ENCODE results near the gene PBX1. TPM values are rescaled to one million over a fixed set of nuclear protein-coding genes. Genes with fewer than 3 reads are reported as not detected.

Gene PBX1
- total and polyA plus RNA-seq, 4 donors, result 7.8 to 112 (median 33.5) TPM

DNA sequence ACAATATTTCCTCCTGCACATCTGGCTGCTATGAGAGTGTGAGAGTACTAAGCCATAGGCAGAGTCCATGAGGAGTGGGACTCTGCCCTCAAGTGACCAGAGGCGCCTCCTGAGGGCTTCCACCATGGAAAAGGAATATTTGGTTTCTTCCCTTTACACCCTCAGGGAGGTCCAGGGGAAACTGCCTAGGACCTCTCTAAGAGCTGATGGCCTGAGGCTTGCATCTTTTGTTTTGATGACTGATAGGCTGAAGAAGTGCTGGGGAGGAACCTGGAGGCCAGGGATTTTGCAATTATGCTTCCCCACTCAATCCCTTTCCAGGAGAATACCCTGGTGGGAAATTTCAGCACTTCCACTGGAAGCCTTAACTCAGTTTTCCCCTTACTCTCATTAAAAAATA is 111.0 kb downstream of the PBX1 start:
- no peaks in the 10 kb centered on the region for H3K9me3 ChIP-seq (ENCODE audit: control insufficient read depth in 4 of 4, insufficient read depth in 3 of 4, low read length in 3 of 4)
- no peaks in the 10 kb centered on the region for H3K36me3 ChIP-seq (ENCODE audit: control insufficient read depth in 4 of 4, insufficient read depth in 4 of 4, low read length in 4 of 4)
- ATAC-seq (ENCODE audit: insufficient read depth, low FRiP score) (no peak), DNase-seq (no peak)
- no peak overlapping the region for H3K4me3 ChIP-seq
- no peak overlapping the region for H3K9ac ChIP-seq (ENCODE audit: insufficient read depth in 1 of 2, low read length in 2 of 2)
- peaks cover 3 to 16% (median 6%) of the 10 kb centered on the region in 5 donors for H3K4me1 ChIP-seq (ENCODE audit: control insufficient read depth in 5 of 5, insufficient read depth in 5 of 5, low read length in 5 of 5)
- H3K27ac ChIP-seq (ENCODE audit: low read depth in 1 of 2, low read length in 1 of 2), result no peak overlapping the region
- TF ChIP-seq, protein P1, sequence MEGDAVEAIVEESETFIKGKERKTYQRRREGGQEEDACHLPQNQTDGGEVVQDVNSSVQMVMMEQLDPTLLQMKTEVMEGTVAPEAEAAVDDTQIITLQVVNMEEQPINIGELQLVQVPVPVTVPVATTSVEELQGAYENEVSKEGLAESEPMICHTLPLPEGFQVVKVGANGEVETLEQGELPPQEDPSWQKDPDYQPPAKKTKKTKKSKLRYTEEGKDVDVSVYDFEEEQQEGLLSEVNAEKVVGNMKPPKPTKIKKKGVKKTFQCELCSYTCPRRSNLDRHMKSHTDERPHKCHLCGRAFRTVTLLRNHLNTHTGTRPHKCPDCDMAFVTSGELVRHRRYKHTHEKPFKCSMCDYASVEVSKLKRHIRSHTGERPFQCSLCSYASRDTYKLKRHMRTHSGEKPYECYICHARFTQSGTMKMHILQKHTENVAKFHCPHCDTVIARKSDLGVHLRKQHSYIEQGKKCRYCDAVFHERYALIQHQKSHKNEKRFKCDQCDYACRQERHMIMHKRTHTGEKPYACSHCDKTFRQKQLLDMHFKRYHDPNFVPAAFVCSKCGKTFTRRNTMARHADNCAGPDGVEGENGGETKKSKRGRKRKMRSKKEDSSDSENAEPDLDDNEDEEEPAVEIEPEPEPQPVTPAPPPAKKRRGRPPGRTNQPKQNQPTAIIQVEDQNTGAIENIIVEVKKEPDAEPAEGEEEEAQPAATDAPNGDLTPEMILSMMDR (IDR thresholded peaks at IDR 0.05; ENCODE audit: control extremely low read depth, extremely low read depth), result no peak
- 92 to 95% methylated on average over 1 of the region's 1 CpG for WGBS, 2 donors
- no peaks in the 10 kb centered on the region for H3K27me3 ChIP-seq (ENCODE audit: control insufficient read depth in 3 of 3, insufficient read depth in 3 of 3, low read length in 2 of 3)

- Histone ChIP-seq H3K36me3 (ENCODE audit: control insufficient read depth in 4 of 4, insufficient read depth in 4 of 4, low read length in 4 of 4) (no peaks in the 10 kb centered on the region), H3K27me3 (ENCODE audit: control insufficient read depth in 3 of 3, insufficient read depth in 3 of 3, low read length in 2 of 3) (no peaks in the 10 kb centered on the region), H3K9me3 (ENCODE audit: control insufficient read depth in 4 of 4, insufficient read depth in 3 of 4, low read length in 3 of 4) (no peaks in the 10 kb centered on the region), H3K4me3 (no peak overlapping the region), H3K27ac (ENCODE audit: low read depth in 1 of 2, low read length in 1 of 2) (no peak overlapping the region), H3K4me1 (ENCODE audit: control insufficient read depth in 5 of 5, insufficient read depth in 5 of 5, low read length in 5 of 5) (peaks cover 3 to 16% (median 6%) of the 10 kb centered on the region in 5 donors), H3K9ac (ENCODE audit: insufficient read depth in 1 of 2, low read length in 2 of 2) (no peak overlapping the region)
- no peak for ATAC-seq (ENCODE audit: insufficient read depth, low FRiP score)
- TF ChIP-seq, protein P1 (IDR thresholded peaks at IDR 0.05; ENCODE audit: control extremely low read depth, extremely low read depth), result no peak
- DNase-seq, result no peak
- whole genome bisulfite sequencing, 2 donors, result 81 to 93% methylated on average over 6 of the region's 6 CpGs
Observed at GRCh38 chr1:164670786-164671185, 111.8 kb downstream of the PBX1 start.

GRCh38 chr1:164671323-164671965 is 112.5 kb downstream of the PBX1 start:
- 85 to 89% methylated on average over 7 of the region's 7 CpGs for WGBS, 2 donors

More at GRCh38 chr1:164671323-164671965, 112.5 kb downstream of the PBX1 start:
- H3K36me3 ChIP-seq (ENCODE audit: control insufficient read depth in 4 of 4, insufficient read depth in 4 of 4, low read length in 4 of 4), result no peaks in the 10 kb centered on the region
- DNase-seq (no peak), ATAC-seq (ENCODE audit: insufficient read depth, low FRiP score) (no peak)
- H3K4me1 ChIP-seq (ENCODE audit: control insufficient read depth in 5 of 5, insufficient read depth in 5 of 5, low read length in 5 of 5), result peaks cover 3 to 14% (median 6%) of the 10 kb centered on the region in 5 donors
- H3K27ac ChIP-seq (ENCODE audit: low read depth in 1 of 2, low read length in 1 of 2), result no peak overlapping the region
- H3K27me3 ChIP-seq (ENCODE audit: control insufficient read depth in 3 of 3, insufficient read depth in 3 of 3, low read length in 2 of 3), result no peaks in the 10 kb centered on the region
- H3K4me3 ChIP-seq, result no peak overlapping the region
- TF ChIP-seq, protein P1 (IDR thresholded peaks at IDR 0.05; ENCODE audit: control extremely low read depth, extremely low read depth), result no peak
- no peak overlapping the region for H3K9ac ChIP-seq (ENCODE audit: insufficient read depth in 1 of 2, low read length in 2 of 2)
- H3K9me3 ChIP-seq (ENCODE audit: control insufficient read depth in 4 of 4, insufficient read depth in 3 of 4, low read length in 3 of 4), result no peaks in the 10 kb centered on the region

Data from lung (tissue), 12 donors.